Astrocyte (in vitro differentiated cells and primary cell): Measurements from ENCODE around the gene SCARF1.
A peak's percentile ranks its signal among the peaks of the same experiment; 100 is the strongest.

Experiments used
- CTCF ChIP-seq: IDR thresholded peaks from 2 replicates; pipeline ENCODE4 v1.5.1; 2011; ENCODE audit warnings: low read depth, mild to moderate bottlenecking, inconsistent platforms, low read length, moderate library complexity; ENCODE audit not compliant: insufficient read depth
- EZH2 ChIP-seq: IDR thresholded peaks from 2 replicates; pipeline ENCODE4 v1.6.1; 2012; ENCODE audit warnings: mild to moderate bottlenecking, low read length, inconsistent platforms; ENCODE audit not compliant: insufficient read depth

DNA sequence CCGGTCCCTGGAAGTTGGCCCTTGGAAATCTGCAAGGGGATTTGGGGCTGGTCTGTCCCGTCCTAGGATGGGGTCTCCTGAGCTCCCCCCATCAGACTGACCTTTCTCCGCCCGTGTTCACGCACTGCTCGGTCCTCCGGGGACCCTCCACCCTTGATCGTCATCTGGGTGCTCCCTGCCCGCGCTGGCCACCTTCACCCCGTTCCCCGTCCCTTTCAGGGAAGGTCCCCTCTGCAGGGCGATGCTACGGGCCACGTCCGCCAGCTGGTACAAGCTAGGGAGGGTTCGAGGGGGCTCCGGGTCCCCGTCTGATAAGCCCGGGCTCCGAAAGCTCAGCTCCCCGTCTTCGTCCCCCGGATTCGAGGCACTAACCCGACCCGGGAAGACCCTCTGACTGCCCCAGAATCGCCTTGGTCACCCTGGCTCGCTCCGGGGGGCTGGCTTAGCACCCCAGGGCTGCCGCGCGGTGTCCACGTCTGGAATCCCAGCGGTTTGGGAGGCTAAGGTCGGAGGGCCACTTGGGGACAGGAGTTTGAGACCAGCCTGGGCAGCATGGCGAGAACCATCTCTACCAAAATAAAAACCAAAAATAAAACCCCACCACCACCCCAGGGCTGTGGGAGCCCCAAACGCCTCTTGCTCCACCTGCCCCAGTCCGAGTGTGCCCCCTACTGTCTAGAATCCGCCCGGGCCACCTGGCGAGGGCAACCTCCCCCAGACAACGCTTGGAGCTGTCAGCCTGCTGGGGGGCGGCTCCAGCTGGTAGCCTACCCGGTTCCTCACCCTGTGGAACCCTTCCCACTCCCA is 15.8 kb downstream of the SCARF1 start:
- TF ChIP-seq CTCF (peak; percentile 31), EZH2 (no peak)
